GM18951 (cell line): ENCODE results near the gene HS3ST1.
"Not testable (repeated sequence)": the region's sequence is repeated elsewhere in the genome, so short reads cannot be mapped to it uniquely, and the experiment has no call there.

Experiments used
- POLR2A ChIP-seq: IDR thresholded peaks from 4 replicates; pipeline ENCODE4 v1.6.1; 2011; ENCODE audit warnings: mild to moderate bottlenecking; ENCODE audit not compliant: insufficient read length, insufficient read depth; ENCODE audit errors: extremely low read depth
- in situ Hi-C: fragments of 300-500 bp; cut with MboI; formaldehyde crosslinking; loops from one replicate; pipeline ENCODE4 v1.12.0; 2022; ENCODE audit warnings: low sequenced_read_pairs, mixed read lengths, inconsistent platforms; ENCODE audit not compliant: unreplicated experiment

The HS3ST1 gene

DNA sequence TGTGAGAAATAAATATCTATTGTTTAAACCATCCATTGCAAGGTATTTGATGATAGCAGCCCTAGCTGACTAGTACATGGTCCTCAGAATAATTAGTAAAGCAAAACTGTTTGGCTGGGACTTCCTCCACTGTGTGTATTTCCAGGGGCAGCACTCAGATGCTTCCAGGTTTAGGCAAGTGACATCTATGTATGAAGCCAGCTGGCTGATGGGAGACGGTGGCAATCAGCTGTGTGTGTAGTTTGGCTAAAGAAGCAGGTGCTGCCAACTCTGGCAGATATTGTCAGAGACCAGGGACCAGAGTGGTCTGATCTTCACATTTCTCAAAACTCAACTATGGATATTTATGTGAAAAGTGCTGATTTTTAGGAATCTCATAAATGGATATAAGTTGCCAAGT is 19.1 kb downstream of the HS3ST1 start:
- in situ Hi-C loops: no loop called here
- TF ChIP-seq POLR2A: no peak

DNA sequence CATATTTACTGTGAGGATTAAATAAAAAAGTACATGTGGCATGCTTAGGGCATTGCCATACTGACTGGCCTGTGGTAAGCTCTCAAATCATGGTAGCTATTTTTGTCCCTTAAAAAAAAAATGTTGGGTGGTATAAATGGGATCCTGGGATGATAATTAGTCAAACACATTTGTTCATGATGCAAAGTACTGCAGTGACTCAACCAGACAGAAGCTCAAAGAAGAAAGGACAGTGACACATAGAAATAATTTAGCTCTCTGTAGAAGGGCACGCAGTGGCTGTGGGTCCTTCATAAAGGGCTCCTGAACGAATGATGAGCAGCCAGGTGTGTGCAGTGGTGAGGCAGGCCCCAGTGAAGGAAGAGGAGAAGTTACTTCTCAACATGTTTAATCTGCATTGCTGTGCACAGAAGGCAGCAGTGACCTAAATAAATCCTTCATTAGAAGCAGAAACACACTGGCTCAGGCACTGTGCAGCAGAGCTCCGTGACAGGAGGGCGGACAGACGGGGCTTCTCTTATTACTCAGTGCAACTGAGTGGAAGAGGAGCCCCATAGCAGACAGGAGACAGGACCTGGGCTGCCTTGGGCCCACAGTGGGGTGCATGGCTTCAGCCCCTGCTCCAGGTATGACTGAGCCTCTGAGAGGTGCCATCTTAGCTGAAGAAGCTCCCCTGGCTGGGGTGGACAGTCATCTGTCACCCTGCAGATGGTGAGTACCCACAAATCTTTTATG is 20.3 kb downstream of the HS3ST1 start:
- no peak for TF ChIP-seq POLR2A
- in situ Hi-C loops: no loop called here

DNA sequence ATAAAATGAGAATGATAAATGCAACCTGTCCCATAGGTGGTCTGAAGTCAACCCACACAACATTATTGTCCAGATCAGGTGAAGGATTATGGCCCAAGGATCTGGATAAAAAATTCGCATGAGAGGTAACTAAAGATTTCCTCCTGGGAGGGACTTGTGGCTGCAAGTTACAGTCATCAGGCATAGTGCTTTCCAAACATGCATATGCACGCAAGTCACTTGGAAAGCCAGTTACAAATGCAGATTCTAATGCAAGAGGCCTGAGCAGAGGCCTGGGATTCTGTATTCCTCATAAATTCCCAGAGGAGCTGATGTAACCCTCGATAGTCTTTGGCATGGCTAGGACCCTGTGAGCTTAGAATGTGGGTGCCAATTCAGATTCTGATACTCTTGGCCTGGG is 21.1 kb downstream of the HS3ST1 start:
- no peak for TF ChIP-seq POLR2A
- in situ Hi-C loops: no loop called here

DNA sequence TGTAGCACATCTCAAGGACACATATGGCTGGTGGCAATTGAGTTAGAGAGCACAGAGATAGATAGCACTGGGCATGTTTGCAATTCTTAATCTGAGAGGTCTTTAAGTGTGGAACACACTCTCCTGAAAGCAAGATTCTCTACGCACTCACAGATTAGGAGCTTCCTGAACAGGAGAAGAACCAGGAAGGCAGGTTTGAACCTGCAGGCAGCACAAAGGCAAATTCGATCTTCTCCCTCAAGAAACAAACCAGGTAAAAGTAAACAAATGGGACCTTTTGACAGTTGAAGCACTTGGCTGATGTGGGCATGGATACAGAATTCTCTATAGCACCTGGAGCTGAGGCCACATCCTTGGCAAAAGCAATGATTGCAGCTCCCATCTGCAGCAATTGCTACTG is 24.3 kb downstream of the HS3ST1 start:
- in situ Hi-C loops: no loop called here
- no peak for TF ChIP-seq POLR2A

DNA sequence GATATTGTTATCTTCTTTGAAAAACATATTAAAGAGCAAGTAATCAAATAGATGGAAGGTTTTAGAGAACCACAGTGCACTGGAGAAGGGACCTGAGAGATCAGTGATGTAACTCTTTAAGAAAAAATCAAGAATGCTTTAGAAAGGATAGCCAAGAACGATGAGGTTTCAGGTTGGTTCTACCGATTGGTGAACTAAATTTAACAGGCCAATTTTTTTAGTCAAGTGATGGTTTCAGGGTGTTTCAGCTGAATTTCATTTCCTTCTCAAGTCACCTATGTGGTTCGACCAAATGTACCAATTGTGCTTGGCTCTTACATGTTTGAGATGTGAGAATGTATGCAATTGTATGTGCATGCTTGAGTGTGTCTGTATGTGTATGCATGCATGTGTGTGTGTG is 26.5 kb downstream of the HS3ST1 start:
- no peak for TF ChIP-seq POLR2A
- in situ Hi-C loops: no loop called here

DNA sequence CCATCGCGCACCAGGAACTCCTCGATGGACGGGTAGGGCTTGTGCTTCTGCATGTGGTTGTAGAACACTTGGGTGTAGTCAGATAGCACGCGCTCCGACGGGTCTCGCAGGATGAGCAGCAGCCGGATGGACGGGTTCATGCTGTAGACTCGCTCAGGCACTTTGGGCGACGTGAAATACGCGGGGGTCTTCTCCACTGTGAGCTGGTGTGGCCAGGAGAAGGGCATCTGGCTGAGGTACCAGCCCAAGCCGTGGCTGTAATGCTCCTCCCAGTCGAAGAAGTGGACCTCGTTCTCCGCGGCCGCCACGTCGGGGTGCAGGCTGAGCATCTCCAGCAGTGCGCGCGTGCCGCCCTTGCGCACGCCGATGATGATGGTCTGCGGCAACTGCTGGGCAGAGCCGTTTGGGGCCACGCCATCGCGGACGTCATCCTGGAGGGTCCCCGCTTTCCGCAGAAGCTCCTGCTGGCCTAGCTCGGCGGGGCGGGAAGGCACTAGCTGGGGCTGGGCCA is 29.2 kb downstream of the HS3ST1 start:
- TF ChIP-seq POLR2A: no peak

DNA sequence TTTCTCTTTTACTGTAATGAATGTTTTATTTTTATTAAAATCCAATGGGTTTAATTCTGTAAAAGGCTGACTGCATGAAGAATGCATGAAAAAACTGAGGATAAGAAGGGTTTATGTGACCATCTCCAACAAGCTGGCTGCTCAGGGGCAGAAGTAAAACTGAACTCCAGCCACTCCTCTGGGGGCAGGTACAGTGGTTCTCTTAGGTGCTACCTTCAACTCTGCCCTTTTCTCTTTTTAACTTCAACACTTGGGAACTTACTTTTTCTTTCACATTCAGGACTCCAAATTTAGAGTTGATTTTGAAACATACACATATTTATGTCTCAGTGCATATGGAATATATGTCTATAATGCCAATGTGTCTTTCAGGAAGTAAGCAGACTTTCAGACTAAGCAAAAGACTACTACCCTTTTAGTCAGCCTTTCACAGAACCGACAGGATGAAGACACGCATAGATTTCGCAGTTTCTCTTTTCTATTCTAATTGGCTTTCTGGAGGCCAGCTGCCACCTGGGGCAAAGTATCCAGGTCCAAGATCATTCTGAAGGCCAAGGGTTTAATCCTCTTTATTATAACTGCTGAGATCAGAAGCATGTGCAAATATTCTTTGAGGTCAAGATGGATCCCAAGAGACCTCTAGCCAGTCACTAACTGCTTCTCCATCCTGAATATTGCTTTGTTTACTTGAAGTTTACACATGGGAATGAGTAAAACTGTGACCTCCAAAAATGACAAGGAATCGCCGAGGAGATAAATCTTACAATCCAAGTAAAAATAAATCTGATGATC is 30.7 kb downstream of the HS3ST1 start:
- TF ChIP-seq POLR2A: no peak
- in situ Hi-C loops: no loop called here

More for the DNA sequence above, 29.2 kb downstream of the HS3ST1 start:
- in situ Hi-C loops: no loop called here

GRCh38 chr4:11397146-11397545 is 31.5 kb downstream of the HS3ST1 start:
- no peak for TF ChIP-seq POLR2A
- in situ Hi-C loops: no loop called here

GRCh38 chr4:11393551-11393950 is 35.1 kb downstream of the HS3ST1 start:
- TF ChIP-seq POLR2A: no peak
- in situ Hi-C loops: no loop called here

DNA sequence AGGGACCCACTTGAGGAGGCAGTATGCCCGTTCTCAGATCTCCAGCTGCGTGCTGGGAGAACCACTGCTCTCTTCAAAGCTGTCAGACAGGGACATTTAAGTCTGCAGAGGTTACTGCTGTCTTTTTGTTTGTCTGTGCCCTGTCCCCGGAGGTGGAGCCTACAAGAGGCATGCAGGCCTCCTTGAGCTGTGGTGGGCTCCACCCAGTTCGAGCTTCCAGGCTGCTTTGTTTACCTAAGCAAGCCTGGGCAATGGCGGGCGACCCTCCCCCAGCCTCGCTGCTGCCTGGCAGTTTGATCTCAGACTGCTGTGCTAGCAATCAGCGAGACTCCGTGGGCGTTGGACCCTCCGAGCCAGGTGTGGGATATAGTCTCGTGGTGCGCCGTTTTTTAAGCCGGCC is 44.6 kb downstream of the HS3ST1 start:
- in situ Hi-C loops: not testable (repeated sequence)

DNA sequence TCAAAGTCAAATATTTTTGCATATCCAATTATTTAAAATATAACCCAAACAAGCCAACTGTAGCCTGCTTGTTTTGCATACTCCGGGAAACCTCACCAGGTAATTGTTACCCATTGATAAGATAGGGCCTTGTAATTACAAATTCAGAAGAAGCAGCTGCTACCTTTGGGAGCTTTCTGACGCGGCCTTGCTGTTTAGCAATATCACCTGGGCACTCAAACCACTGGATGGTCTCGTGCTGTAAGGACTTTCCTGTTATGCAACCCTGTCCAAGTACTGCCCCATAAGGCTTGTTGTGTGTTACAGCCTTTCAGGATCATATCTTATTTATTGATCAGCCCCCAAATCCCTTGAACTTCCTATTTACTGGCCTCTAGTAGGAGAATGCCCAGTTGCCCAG is 52.1 kb downstream of the HS3ST1 start:
- in situ Hi-C loops: no loop called here
- TF ChIP-seq POLR2A: no peak

- TF ChIP-seq POLR2A: no peak
- in situ Hi-C loops: no loop called here
Measured at GRCh38 chr4:11376146-11376545, 52.5 kb downstream of the HS3ST1 start.

DNA sequence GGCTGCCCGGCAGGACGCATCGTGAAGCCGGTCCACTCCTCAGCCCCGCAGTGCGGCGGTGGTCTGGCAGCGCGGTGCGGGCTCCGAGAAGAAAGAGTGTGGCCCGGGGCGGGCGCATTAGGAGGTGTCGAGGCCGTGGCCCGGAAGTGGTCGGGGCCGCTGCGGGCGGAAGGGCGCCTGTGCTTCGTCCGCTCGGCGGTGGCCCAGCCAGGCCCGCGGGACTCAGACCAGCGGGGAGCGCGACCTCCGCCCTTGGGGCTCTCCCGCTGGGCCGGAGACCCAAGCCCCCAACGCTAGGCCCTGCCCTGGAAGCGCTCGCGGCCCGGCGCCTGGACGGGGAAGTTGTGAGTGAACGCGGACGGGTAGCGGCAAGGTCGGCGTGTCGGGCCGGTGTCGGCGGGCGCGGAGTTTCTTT is 60.0 kb downstream of the HS3ST1 start:
- in situ Hi-C loops: no loop called here
- TF ChIP-seq POLR2A: no peak

GRCh38 chr4:11367371-11367770 is 61.3 kb downstream of the HS3ST1 start:
- in situ Hi-C loops: no loop called here
- no peak for TF ChIP-seq POLR2A
